Endothelial cell of umbilical vein (primary cell): ENCODE measurements around the gene OR8A1. TPM values are rescaled to one million over a fixed set of nuclear protein-coding genes. Genes with fewer than 3 reads are reported as not detected.

Source experiments
- Bru-seq: library from RNA; stranded (reverse); fragments of 400-500 nt; gene quantifications from one replicate; lab custom pipeline; 2021; lab: Mats Ljungman, UMichigan
- BruChase-seq, 2 experiments: library from RNA; stranded (reverse); fragments of 400-500 nt; gene quantifications; one replicate each; lab custom pipeline; 2021; lab: Mats Ljungman, UMichigan
- BruUV-seq: library from RNA; stranded (reverse); fragments of 400-500 nt; replicated peaks from 2 replicates; lab custom pipeline; 2021; lab: Mats Ljungman, UMichigan
- CTCF ChIA-PET: fragments of 300-600, 350-600 bp; sonication (Branson Sonifier 250); formaldehyde crosslinking; loops from one replicate; lab custom pipeline; 2021; ENCODE audit warnings: antibody characterized with exemption, inconsistent platforms; lab: Charles Lee
- POLR2A ChIA-PET: fragments of 300-600, 350-600 bp; sonication (Branson Sonifier 250); formaldehyde crosslinking; loops from one replicate; lab custom pipeline; 2021; ENCODE audit warnings: antibody characterized with exemption, inconsistent platforms; lab: Charles Lee
- DNase-seq: peaks from one replicate; pipeline ENCODE4 v3.0.0-alpha.2; 2011; ENCODE audit warnings: low read depth, low spot score
- FAIRE-seq: peaks from 2 replicates; lab custom pipeline; 2011; peaks lifted over from hg19 to GRCh38; lab: Jason Lieb, UNC
- H2AFZ ChIP-seq: 2 replicates; pipeline ENCODE4 v1.6.0; 2012; ENCODE audit warnings: low read depth, low read length, control low read depth, inconsistent platforms
- H3K27ac ChIP-seq: 2 replicates; pipeline ENCODE4 v1.5.1; 2011; ENCODE audit warnings: low read depth, mild to moderate bottlenecking, control low read depth, low read length, moderate library complexity; ENCODE audit not compliant: insufficient read depth
- H3K27me3 ChIP-seq, 2 experiments: 2 replicates each; pipeline versions ENCODE4 v1.6.0 to v1.6.1; 2011; ENCODE audit warnings: low read length in 2 of 2, mixed read lengths in 1 of 2; ENCODE audit not compliant: control insufficient read depth in 2 of 2, insufficient read depth in 2 of 2
- H3K36me3 ChIP-seq, 2 experiments: 2 replicates in 1 of 2; 3 replicates in 1 of 2; pipeline ENCODE4 v1.5.1; 2011; ENCODE audit warnings: low read length in 2 of 2, mild to moderate bottlenecking in 1 of 2, moderate library complexity in 1 of 2; ENCODE audit not compliant: control insufficient read depth in 2 of 2, insufficient read depth in 2 of 2; ENCODE audit errors: extremely low read depth in 1 of 2
- H3K4me1 ChIP-seq: 3 replicates; pipeline ENCODE4 v1.5.1; 2011; ENCODE audit warnings: mild to moderate bottlenecking, low read length; ENCODE audit not compliant: control insufficient read depth, insufficient read depth; ENCODE audit errors: extremely low read depth
- H3K4me2 ChIP-seq: 2 replicates; pipeline ENCODE4 v1.6.1; 2011; ENCODE audit warnings: low read length, control low read depth, mixed read lengths; ENCODE audit not compliant: insufficient read depth
- H3K4me3 ChIP-seq, 3 experiments: fragments of 200-600 bp in 1 of 3; sonication (generic), shearing (Covaris generic) in 1 of 3; replicated peaks in 1 of 3; 2 replicates each; pipeline ENCODE4 v1.5.1; 2011 to 2016; ENCODE audit warnings: control low read depth in 3 of 3, low read length in 3 of 3, mild to moderate bottlenecking in 2 of 3, inconsistent platforms in 1 of 3, low read depth in 1 of 3, moderate library complexity in 1 of 3; ENCODE audit not compliant: insufficient read depth in 1 of 3
- H3K79me2 ChIP-seq: 2 replicates; pipeline ENCODE4 v1.6.0; 2012; ENCODE audit warnings: low read length, inconsistent platforms; ENCODE audit not compliant: control insufficient read depth, insufficient read depth
- H3K9ac ChIP-seq: replicated peaks from 2 replicates; pipeline ENCODE3; 2011; ENCODE audit warnings: low read length, control low read depth; ENCODE audit not compliant: insufficient read depth; ENCODE audit errors: extremely low read depth
- H3K9me1 ChIP-seq: replicated peaks from 3 replicates; pipeline ENCODE4 v1.6.0; 2011; ENCODE audit warnings: mild to moderate bottlenecking, low read length; ENCODE audit not compliant: control insufficient read depth, insufficient read depth; ENCODE audit errors: extremely low read depth
- H3K9me3 ChIP-seq: replicated peaks from 2 replicates; pipeline ENCODE4 v1.5.1; 2012; ENCODE audit warnings: low read length, inconsistent platforms; ENCODE audit not compliant: control insufficient read depth, insufficient read depth
- H4K20me1 ChIP-seq: replicated peaks from 2 replicates; pipeline ENCODE3; 2011; ENCODE audit warnings: mild to moderate bottlenecking, low read length; ENCODE audit not compliant: control insufficient read depth, insufficient read depth; ENCODE audit errors: extremely low read depth
- EZH2 ChIP-seq: IDR thresholded peaks from 2 replicates; pipeline ENCODE4 v1.6.1; 2012; ENCODE audit warnings: borderline replicate concordance, low read depth, mild to moderate bottlenecking, moderate library complexity, low read length, inconsistent platforms; ENCODE audit not compliant: severe bottlenecking
- FOS ChIP-seq: IDR thresholded peaks from 2 replicates; pipeline ENCODE4 v1.6.1; 2011; ENCODE audit warnings: mild to moderate bottlenecking, low read length, moderate library complexity, borderline replicate concordance; ENCODE audit not compliant: insufficient read depth
- GATA2 ChIP-seq: IDR thresholded peaks from 2 replicates; pipeline ENCODE4 v1.7.0; 2011; ENCODE audit warnings: low read depth, mild to moderate bottlenecking, moderate library complexity, mixed read lengths, low read length; ENCODE audit not compliant: insufficient read length, insufficient read depth
- JUN ChIP-seq: IDR thresholded peaks from 2 replicates; pipeline ENCODE4 v1.6.1; 2011; ENCODE audit warnings: borderline replicate concordance, low read depth; ENCODE audit not compliant: insufficient read length, insufficient read depth
- MYC ChIP-seq: IDR thresholded peaks from one replicate; pipeline ENCODE4 v1.6.1; 2011; ENCODE audit warnings: mild to moderate bottlenecking, low read depth, low read length
- POLR2A ChIP-seq: IDR thresholded peaks from 2 replicates; pipeline ENCODE4 v1.6.1; 2012; ENCODE audit warnings: low read depth, mild to moderate bottlenecking, control low read depth, low read length
- POLR2AphosphoS5 ChIP-seq: IDR thresholded peaks from 2 replicates; pipeline ENCODE4 v1.6.1; 2012; ENCODE audit warnings: low read depth, mild to moderate bottlenecking, control low read depth, low read length, moderate library complexity; ENCODE audit not compliant: insufficient read depth
- dilution Hi-C: fragments of 300-500 bp; cut with MboI; formaldehyde crosslinking; loops from one replicate; pipeline ENCODE4 v1.15.0; 2019; ENCODE audit warnings: low sequenced_read_pairs; ENCODE audit not compliant: extremely low pct_ligation_motif_present
- intact Hi-C: fragments of 100-400 bp; cut with micrococcal nuclease; formaldehyde crosslinking; loops from one replicate; pipeline ENCODE4 v1.10.0; 2022
- long read RNA-seq: library from polyadenylated mRNA; stranded (forward); transcript quantifications from one replicate; pipeline ENCODE4 v2.0.0, GENCODE V29; 2021
- polyA minus RNA-seq, 3 experiments: library from RNA; depleted of rRNA, polyadenylated mRNA; stranded (reverse); fragments of >200 nt; gene quantifications; 1 replicate in 1 of 3; 2 replicates in 2 of 3; pipeline ENCODE4 v1.2.3, GENCODE V29; 2011
- polyA plus RNA-seq, 4 experiments: library from polyadenylated mRNA; depleted of rRNA in 3 of 4; stranded (reverse) in 3 of 4; unstranded in 1 of 4; fragments of >200 nt; gene quantifications; 2 replicates each; pipeline versions ENCODE4 v1.2.1 to v1.2.3, GENCODE V29; 2011 to 2012; ENCODE audit warnings: missing spikeins in 1 of 4
- total RNA-seq: library from RNA; stranded (reverse); gene quantifications from 2 replicates; pipeline ENCODE4 v1.2.3, GENCODE V29; 2021
- TF ChIP-seq, protein P1 (sequence below), 2 donors: IDR thresholded peaks; 1 replicate in 1 of 2; 2 replicates in 1 of 2; pipeline ENCODE4 v1.5.1; 2011; ENCODE audit warnings: low read length in 2 of 2, mild to moderate bottlenecking in 2 of 2, moderate library complexity in 2 of 2, control low read depth in 1 of 2, inconsistent platforms in 1 of 2, low read depth in 1 of 2; ENCODE audit not compliant: insufficient read depth in 1 of 2; ENCODE audit errors: extremely low read depth in 1 of 2
- TF ChIP-seq, protein P2 (sequence below): IDR thresholded peaks from 2 replicates; pipeline ENCODE4 v1.6.1; 2011; ENCODE audit not compliant: insufficient read depth, insufficient read length

Gene OR8A1
- not detected in 2 replicates for total RNA-seq
- polyA plus RNA-seq: not detected in 2 replicates
- polyA plus RNA-seq (2011; cell fraction: cytosol; rRNA removed): not detected in 2 replicates
- polyA plus RNA-seq (2011; cell fraction: nucleus; rRNA removed): not detected in 2 replicates
- not detected in 2 replicates for polyA plus RNA-seq (2012)
- polyA minus RNA-seq: not detected in 2 replicates
- not detected for polyA minus RNA-seq (2011; cell fraction: cytosol; rRNA and poly(A)+ RNA removed)
- polyA minus RNA-seq (2011; cell fraction: nucleus; rRNA and poly(A)+ RNA removed): not detected in 2 replicates
- Bru-seq, nascent RNA: not detected
- BruChase-seq, experiment 1, labeled RNA remaining after a 6-hour chase: not detected
- percentile 9 among the genes with signal in this experiment for BruChase-seq, experiment 2, labeled RNA remaining after a 2-hour chase
- long read RNA-seq: 0 reads

GRCh38 chr11:124569697-124570096, at the start of gene OR8A1:
OR8A1 (plus strand) TSS chr11:124569997; CDS start chr11:124570120, 123 bp downstream.
- dilution Hi-C loops (no loop called here), intact Hi-C loops (no loop called here)
- POLR2A ChIA-PET: no interaction called here
- Histone ChIP-seq H2AFZ (no peak within 1 kb of the TSS), H4K20me1 (no peaks in the 10 kb centered on the region), H3K9me1 (peaks cover 4% of the 10 kb centered on the region), H3K79me2 (no peaks in the 10 kb centered on the region), H3K9me3 (no peaks in the 10 kb centered on the region), H3K4me3 (no peak within 1 kb of the TSS), H3K4me2 (no peak within 1 kb of the TSS), H3K4me1 (no peaks in the 10 kb centered on the region), H3K27me3 (peaks cover 0 to 2% of the 10 kb centered on the region in 2 experiments), H3K36me3 (no peaks in the 10 kb centered on the region), H3K9ac (no peak within 1 kb of the TSS), H3K27ac (no peak within 1 kb of the TSS)
- CTCF ChIA-PET: interaction anchor here (1.6 to 2.3 kb wide), 2 partner anchors 14 to 16 kb away, joined by 4 to 8 read pairs; no protein-coding TSS in a partner anchor
- DNase-seq (no peak), FAIRE-seq (no peak)
- BruUV-seq: no TSS peak
- no peak for TF ChIP-seq POLR2A
- TF ChIP-seq, protein P1, sequence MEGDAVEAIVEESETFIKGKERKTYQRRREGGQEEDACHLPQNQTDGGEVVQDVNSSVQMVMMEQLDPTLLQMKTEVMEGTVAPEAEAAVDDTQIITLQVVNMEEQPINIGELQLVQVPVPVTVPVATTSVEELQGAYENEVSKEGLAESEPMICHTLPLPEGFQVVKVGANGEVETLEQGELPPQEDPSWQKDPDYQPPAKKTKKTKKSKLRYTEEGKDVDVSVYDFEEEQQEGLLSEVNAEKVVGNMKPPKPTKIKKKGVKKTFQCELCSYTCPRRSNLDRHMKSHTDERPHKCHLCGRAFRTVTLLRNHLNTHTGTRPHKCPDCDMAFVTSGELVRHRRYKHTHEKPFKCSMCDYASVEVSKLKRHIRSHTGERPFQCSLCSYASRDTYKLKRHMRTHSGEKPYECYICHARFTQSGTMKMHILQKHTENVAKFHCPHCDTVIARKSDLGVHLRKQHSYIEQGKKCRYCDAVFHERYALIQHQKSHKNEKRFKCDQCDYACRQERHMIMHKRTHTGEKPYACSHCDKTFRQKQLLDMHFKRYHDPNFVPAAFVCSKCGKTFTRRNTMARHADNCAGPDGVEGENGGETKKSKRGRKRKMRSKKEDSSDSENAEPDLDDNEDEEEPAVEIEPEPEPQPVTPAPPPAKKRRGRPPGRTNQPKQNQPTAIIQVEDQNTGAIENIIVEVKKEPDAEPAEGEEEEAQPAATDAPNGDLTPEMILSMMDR (IDR thresholded peaks at IDR 0.05; ENCODE audit: extremely low read depth in 1 of 2, insufficient read depth in 1 of 2, low read depth in 1 of 2, low read length in 2 of 2): no peak
- no peak for TF ChIP-seq FOS
- no peak for TF ChIP-seq GATA2
- no peak for TF ChIP-seq JUN
- no peak for TF ChIP-seq MYC
- no peak for TF ChIP-seq EZH2
- TF ChIP-seq POLR2AphosphoS5: no peak
- TF ChIP-seq, protein P2, sequence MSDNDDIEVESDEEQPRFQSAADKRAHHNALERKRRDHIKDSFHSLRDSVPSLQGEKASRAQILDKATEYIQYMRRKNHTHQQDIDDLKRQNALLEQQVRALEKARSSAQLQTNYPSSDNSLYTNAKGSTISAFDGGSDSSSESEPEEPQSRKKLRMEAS: no peak
